ENCODE data around the gene DIAPH2.

GRCh38 chrX:97320305-97320704 lies 635.7 kb downstream of the DIAPH2 start:
- TF ChIP-seq ZFP3 (CRISPR knock-in tag; IDR thresholded peaks at IDR 0.05) = no peak
- no peak for TF ChIP-seq RARB (CRISPR knock-in tag; IDR thresholded peaks at IDR 0.05)
- no peak for TF ChIP-seq ISL1 (CRISPR knock-in tag; IDR thresholded peaks at IDR 0.05)
- TF ChIP-seq GLIS3 (CRISPR knock-in tag; IDR thresholded peaks at IDR 0.05) = no peak
- TF ChIP-seq BACH2 (CRISPR knock-in tag; IDR thresholded peaks at IDR 0.05; ENCODE audit: borderline replicate concordance) = no peak
